ENCODE measurements around the gene PRKACA.

DNA sequence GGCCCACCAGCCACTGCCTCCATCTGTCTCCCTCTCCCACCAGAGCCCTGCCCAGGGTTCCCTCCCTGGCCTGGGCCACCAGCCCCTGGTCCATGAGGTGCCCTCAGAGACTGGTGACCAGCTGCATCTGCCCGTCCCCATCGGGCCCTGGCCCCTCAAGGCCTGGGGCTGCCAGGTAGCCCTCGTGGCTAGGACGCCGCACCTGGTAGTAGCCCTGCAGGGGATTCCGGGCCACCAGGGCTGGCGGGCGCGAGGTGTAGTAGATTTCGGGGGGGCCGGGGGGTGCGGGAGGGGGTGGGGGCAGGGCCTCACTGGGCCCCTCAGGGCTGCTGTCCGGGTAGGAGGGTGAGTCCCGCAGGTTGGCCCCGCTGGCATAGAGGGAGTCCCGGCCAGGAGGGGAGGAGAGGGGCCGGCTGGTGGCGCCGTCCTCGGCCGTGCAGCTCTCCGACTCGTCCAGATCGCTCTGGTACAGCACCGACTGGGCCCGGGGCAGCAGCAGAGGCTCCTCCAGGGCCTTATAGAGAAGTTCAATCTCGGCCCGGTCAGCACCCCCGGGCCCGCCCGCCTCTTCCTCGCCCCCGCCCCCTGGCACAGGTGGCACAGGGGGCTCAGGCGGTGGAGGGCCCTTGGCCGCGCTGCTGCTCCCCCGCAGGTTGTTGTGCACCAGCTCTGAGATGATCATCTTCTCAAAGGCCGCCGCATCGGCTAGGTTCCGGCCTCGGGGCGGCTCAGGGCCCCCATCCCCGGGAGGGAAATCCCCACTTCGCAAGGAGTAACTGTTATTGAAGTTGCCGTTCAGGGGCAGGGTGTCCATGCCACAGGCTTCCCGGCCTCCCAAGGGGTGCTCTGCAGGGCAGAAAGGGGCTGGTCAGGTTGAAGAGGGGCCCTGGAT lies 33.5 kb upstream of the PRKACA start:
- TF ChIP-seq ZSCAN20 (CRISPR knock-in tag; IDR thresholded peaks at IDR 0.05) (no peak), CTCF (IDR thresholded peaks at IDR 0.05) (no peak), POLR2A (IDR thresholded peaks at IDR 0.05; ENCODE audit: low read length) (no peak)
- TF ChIP-seq, protein P1, sequence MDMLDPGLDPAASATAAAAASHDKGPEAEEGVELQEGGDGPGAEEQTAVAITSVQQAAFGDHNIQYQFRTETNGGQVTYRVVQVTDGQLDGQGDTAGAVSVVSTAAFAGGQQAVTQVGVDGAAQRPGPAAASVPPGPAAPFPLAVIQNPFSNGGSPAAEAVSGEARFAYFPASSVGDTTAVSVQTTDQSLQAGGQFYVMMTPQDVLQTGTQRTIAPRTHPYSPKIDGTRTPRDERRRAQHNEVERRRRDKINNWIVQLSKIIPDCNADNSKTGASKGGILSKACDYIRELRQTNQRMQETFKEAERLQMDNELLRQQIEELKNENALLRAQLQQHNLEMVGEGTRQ (IDR thresholded peaks at IDR 0.05): no peak

Data from A549 (cell line).